SK-N-SH treated with all-trans-retinoic acid at 6 μM for 48 hours (cell line): ENCODE measurements around the gene ENTPD2.
A peak's percentile ranks its signal among the peaks of the same experiment; 100 is the strongest.

Source experiments
- ATAC-seq: fragments of 200-7000 bp; cut with Tn5 transposase; 3 replicates; pipeline ENCODE4 v1.9.1; 2020; ENCODE audit warnings: mild to moderate bottlenecking, moderate library complexity
- ARNTL ChIP-seq: fragments of 450-650 bp; formaldehyde crosslinking; IDR thresholded peaks from 2 replicates; pipeline ENCODE4 v1.5.0; 2020; ENCODE audit warnings: low read depth, mild to moderate bottlenecking, moderate library complexity, borderline replicate concordance
- CSDC2 ChIP-seq: fragments of 250-450 bp; sonication (Bioruptor Pico); IDR thresholded peaks from 2 replicates; pipeline ENCODE4 v1.5.0; 2020; ENCODE audit warnings: mild to moderate bottlenecking, moderate library complexity
- GLIS3 ChIP-seq: fragments of 250-450 bp; sonication (Bioruptor Pico); IDR thresholded peaks from 2 replicates; pipeline ENCODE4 v1.5.0; 2020; ENCODE audit warnings: mild to moderate bottlenecking, moderate library complexity
- OSR1 ChIP-seq: fragments of 250-450 bp; sonication (Bioruptor Pico); IDR thresholded peaks from 2 replicates; pipeline ENCODE4 v1.8.0; 2022; ENCODE audit warnings: moderate library complexity, mild to moderate bottlenecking, inconsistent platforms
- PPARA ChIP-seq: fragments of 250-450 bp; sonication (Bioruptor Pico); IDR thresholded peaks from 2 replicates; pipeline ENCODE4 v1.5.0; 2020; ENCODE audit warnings: mild to moderate bottlenecking, borderline replicate concordance
- RARB ChIP-seq: fragments of 250-450 bp; sonication (Bioruptor Pico); IDR thresholded peaks from 2 replicates; pipeline ENCODE4 v1.8.0; 2021; ENCODE audit warnings: mild to moderate bottlenecking, moderate library complexity
- SNAI2 ChIP-seq: fragments of 250-450 bp; sonication (Bioruptor Pico); IDR thresholded peaks from 2 replicates; pipeline ENCODE4 v1.5.0; 2020; ENCODE audit warnings: mild to moderate bottlenecking, moderate library complexity
- TCF4 ChIP-seq: fragments of 250-450 bp; sonication (Bioruptor Pico); IDR thresholded peaks from 2 replicates; pipeline ENCODE4 v1.8.0; 2021; ENCODE audit warnings: mild to moderate bottlenecking, moderate library complexity, borderline replicate concordance
- TOX ChIP-seq: fragments of 250-450 bp; sonication (Bioruptor Pico); IDR thresholded peaks from 2 replicates; pipeline ENCODE4 v1.8.0; 2021; ENCODE audit warnings: mild to moderate bottlenecking, moderate library complexity, borderline replicate concordance
- ZC3H10 ChIP-seq: fragments of 250-450 bp; sonication (Bioruptor Pico); IDR thresholded peaks from 2 replicates; pipeline ENCODE4 v1.5.1; 2021; ENCODE audit warnings: mild to moderate bottlenecking, moderate library complexity
- ZFP30 ChIP-seq: fragments of 450-650 bp; formaldehyde crosslinking; IDR thresholded peaks from 2 replicates; pipeline ENCODE4 v1.5.0; 2022; ENCODE audit warnings: mild to moderate bottlenecking, moderate library complexity
- ZNF565 ChIP-seq: fragments of 450-650 bp; formaldehyde crosslinking; conservative IDR thresholded peaks from 2 replicates; pipeline ENCODE4 v1.5.0; 2020; ENCODE audit warnings: low read depth, mild to moderate bottlenecking, moderate library complexity
- ZNF70 ChIP-seq: fragments of 450-650 bp; formaldehyde crosslinking; IDR thresholded peaks from 2 replicates; pipeline ENCODE4 v1.5.0; 2020; ENCODE audit warnings: mild to moderate bottlenecking, moderate library complexity
- TF ChIP-seq, protein P1 (sequence below): fragments of 250-450 bp; sonication (Bioruptor Pico); IDR thresholded peaks from 2 replicates; pipeline ENCODE4 v1.5.0; 2020; ENCODE audit warnings: mild to moderate bottlenecking, moderate library complexity
- TF ChIP-seq, protein P2 (sequence below): fragments of 250-450 bp; sonication (Bioruptor Pico); IDR thresholded peaks from 2 replicates; pipeline ENCODE4 v1.5.1; 2020; ENCODE audit warnings: low read depth, mild to moderate bottlenecking, moderate library complexity
- TF ChIP-seq, protein P3 (sequence below): fragments of 250-450 bp; sonication (Bioruptor Pico); IDR thresholded peaks from 2 replicates; pipeline ENCODE4 v1.8.0; 2021; ENCODE audit warnings: low read depth, mild to moderate bottlenecking, moderate library complexity, borderline replicate concordance
- TF ChIP-seq, protein P4 (sequence below): fragments of 250-450 bp; sonication (Bioruptor Pico); IDR thresholded peaks from 2 replicates; pipeline ENCODE4 v1.5.1; 2021; ENCODE audit warnings: mild to moderate bottlenecking, moderate library complexity

Gene ENTPD2

DNA sequence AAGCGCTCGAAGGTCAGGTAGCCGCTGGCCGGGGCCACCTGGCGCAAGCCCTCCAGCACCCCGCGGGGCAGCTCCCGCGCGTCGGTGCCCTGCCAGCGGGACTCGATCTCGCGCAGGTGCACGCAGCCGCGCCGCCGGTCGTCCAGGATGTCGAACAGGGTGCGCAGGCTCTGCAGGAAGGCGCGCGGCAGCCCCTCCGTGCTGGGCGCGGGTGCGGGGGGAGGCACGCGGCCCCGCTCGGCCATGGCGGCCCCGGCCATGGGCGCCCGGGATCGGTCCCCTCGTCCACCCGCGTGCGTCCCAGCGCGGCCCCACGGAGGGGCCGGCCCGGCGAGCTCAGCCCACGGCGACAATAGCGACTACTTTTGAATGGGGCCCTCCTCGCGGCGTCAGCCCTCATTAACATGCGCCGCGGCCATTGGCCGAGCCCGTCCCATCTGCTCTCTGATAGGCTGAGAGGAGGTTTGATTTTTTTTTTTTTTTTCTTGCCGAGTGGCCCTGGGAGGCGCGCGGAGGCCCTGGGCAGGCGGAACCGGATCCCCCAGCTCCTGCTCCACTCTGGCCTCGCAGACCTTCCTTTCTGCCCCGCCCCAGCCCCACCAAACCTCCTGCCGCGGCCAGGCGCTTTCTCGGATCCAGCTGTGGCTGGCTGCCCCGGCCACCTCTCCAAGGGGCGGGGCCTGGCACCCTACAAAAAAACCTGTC lies 16.5 kb upstream of the ENTPD2 start, which contains the start of gene SAPCD2:
SAPCD2 (minus strand) TSS at position 357 of the 705 bp plus-strand sequence; CDS start at position 260, 97 bp downstream.
- TF ChIP-seq ARNTL (CRISPR knock-in tag) (no peak), ZFP30 (CRISPR knock-in tag) (no peak), OSR1 (no peak), RARB (CRISPR knock-in tag) (no peak)
- TF ChIP-seq, protein P1, sequence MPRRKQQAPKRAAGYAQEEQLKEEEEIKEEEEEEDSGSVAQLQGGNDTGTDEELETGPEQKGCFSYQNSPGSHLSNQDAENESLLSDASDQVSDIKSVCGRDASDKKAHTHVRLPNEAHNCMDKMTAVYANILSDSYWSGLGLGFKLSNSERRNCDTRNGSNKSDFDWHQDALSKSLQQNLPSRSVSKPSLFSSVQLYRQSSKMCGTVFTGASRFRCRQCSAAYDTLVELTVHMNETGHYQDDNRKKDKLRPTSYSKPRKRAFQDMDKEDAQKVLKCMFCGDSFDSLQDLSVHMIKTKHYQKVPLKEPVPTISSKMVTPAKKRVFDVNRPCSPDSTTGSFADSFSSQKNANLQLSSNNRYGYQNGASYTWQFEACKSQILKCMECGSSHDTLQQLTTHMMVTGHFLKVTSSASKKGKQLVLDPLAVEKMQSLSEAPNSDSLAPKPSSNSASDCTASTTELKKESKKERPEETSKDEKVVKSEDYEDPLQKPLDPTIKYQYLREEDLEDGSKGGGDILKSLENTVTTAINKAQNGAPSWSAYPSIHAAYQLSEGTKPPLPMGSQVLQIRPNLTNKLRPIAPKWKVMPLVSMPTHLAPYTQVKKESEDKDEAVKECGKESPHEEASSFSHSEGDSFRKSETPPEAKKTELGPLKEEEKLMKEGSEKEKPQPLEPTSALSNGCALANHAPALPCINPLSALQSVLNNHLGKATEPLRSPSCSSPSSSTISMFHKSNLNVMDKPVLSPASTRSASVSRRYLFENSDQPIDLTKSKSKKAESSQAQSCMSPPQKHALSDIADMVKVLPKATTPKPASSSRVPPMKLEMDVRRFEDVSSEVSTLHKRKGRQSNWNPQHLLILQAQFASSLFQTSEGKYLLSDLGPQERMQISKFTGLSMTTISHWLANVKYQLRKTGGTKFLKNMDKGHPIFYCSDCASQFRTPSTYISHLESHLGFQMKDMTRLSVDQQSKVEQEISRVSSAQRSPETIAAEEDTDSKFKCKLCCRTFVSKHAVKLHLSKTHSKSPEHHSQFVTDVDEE (CRISPR knock-in tag): 0 out of 2 replicates have a peak, but pooled peaks have one; percentile 15
- TF ChIP-seq, protein P2, sequence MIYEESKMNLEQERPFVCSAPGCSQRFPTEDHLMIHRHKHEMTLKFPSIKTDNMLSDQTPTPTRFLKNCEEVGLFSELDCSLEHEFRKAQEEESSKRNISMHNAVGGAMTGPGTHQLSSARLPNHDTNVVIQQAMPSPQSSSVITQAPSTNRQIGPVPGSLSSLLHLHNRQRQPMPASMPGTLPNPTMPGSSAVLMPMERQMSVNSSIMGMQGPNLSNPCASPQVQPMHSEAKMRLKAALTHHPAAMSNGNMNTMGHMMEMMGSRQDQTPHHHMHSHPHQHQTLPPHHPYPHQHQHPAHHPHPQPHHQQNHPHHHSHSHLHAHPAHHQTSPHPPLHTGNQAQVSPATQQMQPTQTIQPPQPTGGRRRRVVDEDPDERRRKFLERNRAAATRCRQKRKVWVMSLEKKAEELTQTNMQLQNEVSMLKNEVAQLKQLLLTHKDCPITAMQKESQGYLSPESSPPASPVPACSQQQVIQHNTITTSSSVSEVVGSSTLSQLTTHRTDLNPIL (CRISPR knock-in tag): no peak
- peak; percentile 94 for ATAC-seq

DNA sequence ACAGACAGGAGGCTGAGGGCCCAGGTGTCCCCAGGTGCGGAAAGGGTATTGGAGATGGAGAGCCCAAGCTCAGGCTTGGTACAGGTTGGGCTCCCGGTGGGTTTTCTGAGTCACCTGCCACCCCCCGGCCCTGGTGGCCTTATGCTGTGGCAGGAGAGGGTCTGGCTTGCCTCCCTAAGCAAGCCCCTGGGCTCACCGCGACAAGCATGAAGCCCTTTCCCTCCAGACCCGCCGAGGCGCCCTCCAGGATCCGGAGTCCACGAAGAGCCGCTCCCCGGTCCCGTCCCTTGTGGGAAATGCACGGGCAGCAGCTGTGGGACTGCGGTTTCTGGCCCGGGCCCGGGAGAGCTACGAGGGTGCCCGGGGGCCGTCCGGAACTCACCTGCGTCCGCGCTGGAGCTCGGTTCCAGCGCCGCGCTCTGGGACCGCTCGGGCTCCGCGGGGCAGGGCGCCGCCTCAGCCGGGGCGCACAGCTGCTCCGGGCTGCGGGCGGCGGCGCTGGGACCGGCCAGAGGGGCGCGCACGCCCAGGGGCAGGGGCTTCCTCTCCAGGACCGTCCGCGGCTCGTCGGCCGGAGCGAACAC lies 15.7 kb upstream of the ENTPD2 start:
- no peak for ATAC-seq
- TF ChIP-seq ZNF565 (no peak), ARNTL (CRISPR knock-in tag) (no peak), CSDC2 (no peak), ZC3H10 (CRISPR knock-in tag) (no peak), SNAI2 (no peak), OSR1 (no peak), TCF4 (CRISPR knock-in tag) (no peak), ZNF70 (no peak), GLIS3 (CRISPR knock-in tag) (no peak), TOX (CRISPR knock-in tag) (no peak), PPARA (no peak)
- TF ChIP-seq, protein P2 (CRISPR knock-in tag): no peak
- TF ChIP-seq, protein P3, sequence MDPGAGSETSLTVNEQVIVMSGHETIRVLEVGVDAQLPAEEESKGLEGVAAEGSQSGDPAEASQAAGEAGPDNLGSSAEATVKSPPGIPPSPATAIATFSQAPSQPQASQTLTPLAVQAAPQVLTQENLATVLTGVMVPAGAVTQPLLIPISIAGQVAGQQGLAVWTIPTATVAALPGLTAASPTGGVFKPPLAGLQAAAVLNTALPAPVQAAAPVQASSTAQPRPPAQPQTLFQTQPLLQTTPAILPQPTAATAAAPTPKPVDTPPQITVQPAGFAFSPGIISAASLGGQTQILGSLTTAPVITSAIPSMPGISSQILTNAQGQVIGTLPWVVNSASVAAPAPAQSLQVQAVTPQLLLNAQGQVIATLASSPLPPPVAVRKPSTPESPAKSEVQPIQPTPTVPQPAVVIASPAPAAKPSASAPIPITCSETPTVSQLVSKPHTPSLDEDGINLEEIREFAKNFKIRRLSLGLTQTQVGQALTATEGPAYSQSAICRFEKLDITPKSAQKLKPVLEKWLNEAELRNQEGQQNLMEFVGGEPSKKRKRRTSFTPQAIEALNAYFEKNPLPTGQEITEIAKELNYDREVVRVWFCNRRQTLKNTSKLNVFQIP (CRISPR knock-in tag): no peak
- TF ChIP-seq, protein P4, sequence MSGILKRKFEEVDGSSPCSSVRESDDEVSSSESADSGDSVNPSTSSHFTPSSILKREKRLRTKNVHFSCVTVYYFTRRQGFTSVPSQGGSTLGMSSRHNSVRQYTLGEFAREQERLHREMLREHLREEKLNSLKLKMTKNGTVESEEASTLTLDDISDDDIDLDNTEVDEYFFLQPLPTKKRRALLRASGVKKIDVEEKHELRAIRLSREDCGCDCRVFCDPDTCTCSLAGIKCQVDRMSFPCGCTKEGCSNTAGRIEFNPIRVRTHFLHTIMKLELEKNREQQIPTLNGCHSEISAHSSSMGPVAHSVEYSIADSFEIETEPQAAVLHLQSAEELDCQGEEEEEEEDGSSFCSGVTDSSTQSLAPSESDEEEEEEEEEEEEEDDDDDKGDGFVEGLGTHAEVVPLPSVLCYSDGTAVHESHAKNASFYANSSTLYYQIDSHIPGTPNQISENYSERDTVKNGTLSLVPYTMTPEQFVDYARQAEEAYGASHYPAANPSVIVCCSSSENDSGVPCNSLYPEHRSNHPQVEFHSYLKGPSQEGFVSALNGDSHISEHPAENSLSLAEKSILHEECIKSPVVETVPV (CRISPR knock-in tag): no peak
- TF ChIP-seq, protein P1 (CRISPR knock-in tag): no peak
